Caco-2 (cell line): ENCODE results near the gene FBXL7. TPM values are rescaled to one million over a fixed set of nuclear protein-coding genes. Genes with fewer than 3 reads are reported as not detected.

Experiments
- BruUV-seq: library from RNA; stranded (reverse); fragments of 400-500 nt; replicated peaks from 2 replicates; lab custom pipeline; 2021; lab: Mats Ljungman, UMichigan
- CTCF ChIA-PET: fragments of 300-600 bp; sonication (Branson Sonifier 250); formaldehyde crosslinking; loops from one replicate; lab custom pipeline; 2022; ENCODE audit warnings: antibody characterized with exemption; lab: Charles Lee
- POLR2A ChIA-PET: fragments of 300-600 bp; sonication (Branson Sonifier 250); formaldehyde crosslinking; loops from one replicate; lab custom pipeline; 2022; ENCODE audit warnings: antibody characterized with exemption; lab: Charles Lee
- DNase-seq, 2 experiments: peaks; one replicate each; pipeline versions ENCODE4 v3.0.0 to v3.0.0-alpha.2; 2020 to 2022
- H3K27me3 ChIP-seq: replicated peaks from 2 replicates; pipeline ENCODE4 v1.6.0; 2011; ENCODE audit warnings: low read length; ENCODE audit not compliant: control insufficient read depth, insufficient read depth
- H3K36me3 ChIP-seq: 2 replicates; pipeline ENCODE4 v1.5.1; 2011; ENCODE audit warnings: low read length; ENCODE audit not compliant: control insufficient read depth, insufficient read depth
- H3K4me1 ChIP-seq: fragments of 250-450 bp; sonication (Bioruptor Pico); 2 replicates; pipeline ENCODE4 v1.5.1; 2020; ENCODE audit warnings: mild to moderate bottlenecking
- H3K4me3 ChIP-seq: 2 replicates; pipeline ENCODE4 v1.5.1; 2011; ENCODE audit warnings: low read depth, mild to moderate bottlenecking, control low read depth, low read length
- H3K9me3 ChIP-seq: fragments of 250-450 bp; sonication (Bioruptor Pico); 2 replicates; pipeline ENCODE4 v1.5.1; 2020; ENCODE audit warnings: mild to moderate bottlenecking, moderate library complexity
- H3K27ac Mint-ChIP-seq: one replicate; pipeline ENCODE4 v1.8.0; 2022; ENCODE audit warnings: mixed read lengths; ENCODE audit not compliant: unreplicated experiment
- H3K27me3 Mint-ChIP-seq: one replicate; pipeline ENCODE4 v1.8.0; 2022; ENCODE audit warnings: mixed read lengths; ENCODE audit not compliant: insufficient read depth, unreplicated experiment
- H3K36me3 Mint-ChIP-seq: one replicate; pipeline ENCODE4 v1.8.0; 2022; ENCODE audit warnings: mild to moderate bottlenecking, mixed read lengths; ENCODE audit not compliant: insufficient read depth, unreplicated experiment
- H3K4me1 Mint-ChIP-seq: one replicate; pipeline ENCODE4 v1.8.0; 2022; ENCODE audit warnings: low read depth, mixed read lengths; ENCODE audit not compliant: unreplicated experiment
- H3K4me3 Mint-ChIP-seq: one replicate; pipeline ENCODE4 v1.8.0; 2022; ENCODE audit warnings: mild to moderate bottlenecking, moderate library complexity, mixed read lengths; ENCODE audit not compliant: unreplicated experiment
- H3K9me3 Mint-ChIP-seq: one replicate; pipeline ENCODE4 v1.8.0; 2022; ENCODE audit warnings: mixed read lengths; ENCODE audit not compliant: unreplicated experiment
- intact Hi-C: fragments of 100-400 bp; cut with micrococcal nuclease; formaldehyde crosslinking; loops from one replicate; pipeline ENCODE4 v1.10.0; 2022; ENCODE audit not compliant: unreplicated experiment
- total RNA-seq: library from RNA; stranded (reverse); gene quantifications from 2 replicates; pipeline ENCODE4 v1.2.3, GENCODE V29; 2022
- TF ChIP-seq, protein P1 (sequence below), 2 experiments: fragments of 200-600 bp in 1 of 2; IDR thresholded peaks; 1 replicate in 1 of 2; 2 replicates in 1 of 2; pipeline versions ENCODE4 v1.5.1 to v1.8.0; 2011 to 2022; ENCODE audit warnings: antibody characterized with exemption in 1 of 2, control low read depth in 1 of 2, inconsistent platforms in 1 of 2, low read depth in 1 of 2, low read length in 1 of 2, mild to moderate bottlenecking in 1 of 2, moderate library complexity in 1 of 2; ENCODE audit not compliant: insufficient read depth in 1 of 2, severe bottlenecking in 1 of 2, unreplicated experiment in 1 of 2

Gene FBXL7
- total RNA-seq, 1 experiment from 2014 or later: not detected

DNA sequence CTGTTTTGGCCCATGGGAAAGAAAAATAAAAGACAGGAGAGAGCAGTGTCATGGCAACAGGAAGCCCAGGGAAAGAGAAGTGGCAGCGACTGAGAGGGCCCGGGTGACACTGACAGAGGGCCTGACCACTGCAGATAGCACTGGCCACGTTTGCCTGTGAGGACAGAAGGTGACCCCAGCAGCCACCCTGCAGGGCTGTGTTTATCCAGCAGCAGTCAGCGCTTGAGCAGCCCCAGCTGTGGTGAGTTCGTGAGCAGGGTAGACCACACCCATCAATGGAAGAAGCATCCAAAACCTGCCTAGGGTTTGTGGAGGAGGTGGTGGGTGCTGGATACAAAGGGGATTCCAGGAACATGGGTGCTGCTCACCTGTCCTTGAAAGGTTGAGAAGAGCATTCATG, 457.1 kb downstream of the FBXL7 start:
- no peak for DNase-seq
- Mint-ChIP-seq H3K4me1 (no peaks in the 10 kb centered on the region), H3K4me3 (no peak overlapping the region), H3K36me3 (no peaks in the 10 kb centered on the region), H3K9me3 (no peaks in the 10 kb centered on the region), H3K27me3 (no peaks in the 10 kb centered on the region), H3K27ac (no peak overlapping the region)
- TF ChIP-seq, protein P1, sequence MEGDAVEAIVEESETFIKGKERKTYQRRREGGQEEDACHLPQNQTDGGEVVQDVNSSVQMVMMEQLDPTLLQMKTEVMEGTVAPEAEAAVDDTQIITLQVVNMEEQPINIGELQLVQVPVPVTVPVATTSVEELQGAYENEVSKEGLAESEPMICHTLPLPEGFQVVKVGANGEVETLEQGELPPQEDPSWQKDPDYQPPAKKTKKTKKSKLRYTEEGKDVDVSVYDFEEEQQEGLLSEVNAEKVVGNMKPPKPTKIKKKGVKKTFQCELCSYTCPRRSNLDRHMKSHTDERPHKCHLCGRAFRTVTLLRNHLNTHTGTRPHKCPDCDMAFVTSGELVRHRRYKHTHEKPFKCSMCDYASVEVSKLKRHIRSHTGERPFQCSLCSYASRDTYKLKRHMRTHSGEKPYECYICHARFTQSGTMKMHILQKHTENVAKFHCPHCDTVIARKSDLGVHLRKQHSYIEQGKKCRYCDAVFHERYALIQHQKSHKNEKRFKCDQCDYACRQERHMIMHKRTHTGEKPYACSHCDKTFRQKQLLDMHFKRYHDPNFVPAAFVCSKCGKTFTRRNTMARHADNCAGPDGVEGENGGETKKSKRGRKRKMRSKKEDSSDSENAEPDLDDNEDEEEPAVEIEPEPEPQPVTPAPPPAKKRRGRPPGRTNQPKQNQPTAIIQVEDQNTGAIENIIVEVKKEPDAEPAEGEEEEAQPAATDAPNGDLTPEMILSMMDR (IDR thresholded peaks at IDR 0.05; ENCODE audit: insufficient read depth in 1 of 2, low read depth in 1 of 2, low read length in 1 of 2, severe bottlenecking in 1 of 2, unreplicated experiment in 1 of 2): no peak
- ChIA-PET POLR2A (no interaction called here), CTCF (no interaction called here)
- BruUV-seq: no TSS peak
- H3K4me1 ChIP-seq: no peaks in the 10 kb centered on the region
- no peak overlapping the region for H3K4me3 ChIP-seq
- H3K36me3 ChIP-seq: no peaks in the 10 kb centered on the region
- intact Hi-C loops: no loop called here
- no peaks in the 10 kb centered on the region for H3K9me3 ChIP-seq
- no peaks in the 10 kb centered on the region for H3K27me3 ChIP-seq

DNA sequence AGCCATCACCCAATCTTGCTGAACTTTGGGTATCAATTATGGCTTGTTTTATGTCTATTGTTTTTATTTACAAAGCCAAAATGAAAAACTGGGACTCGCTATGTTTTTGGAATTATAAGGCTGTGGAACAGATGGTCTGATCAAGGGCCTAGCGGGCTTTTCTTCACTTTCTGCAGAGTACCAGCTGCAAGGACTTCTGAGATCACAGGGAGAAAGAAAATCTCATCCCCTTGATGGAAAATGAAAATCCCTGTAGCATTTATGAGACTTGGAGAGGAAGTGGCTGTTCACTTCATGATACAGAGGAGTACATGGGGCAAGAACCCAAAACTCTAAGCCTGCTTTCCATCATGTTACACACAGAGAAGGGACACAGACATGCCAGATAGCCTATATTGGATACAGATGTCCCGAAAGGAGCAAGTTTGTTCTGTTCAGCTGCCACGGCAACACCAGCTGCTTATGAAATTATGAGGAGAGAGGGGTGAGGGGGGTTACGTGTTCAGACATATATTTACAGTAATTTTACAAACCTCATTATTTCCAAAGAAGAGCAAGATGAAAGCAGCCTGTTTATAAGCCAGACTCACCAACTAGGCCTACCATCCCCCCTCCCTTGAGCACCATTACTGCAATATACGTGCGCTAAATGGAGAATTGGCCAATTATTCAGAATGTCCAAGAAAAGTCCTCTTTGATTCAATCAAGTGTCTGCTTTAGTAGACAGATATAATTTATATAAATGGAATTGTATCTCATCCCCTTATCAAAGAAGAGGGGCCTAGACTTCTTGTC, 459.6 kb downstream of the FBXL7 start:
- H3K4me1 Mint-ChIP-seq: no peaks in the 10 kb centered on the region
- no peak for DNase-seq
- no peak overlapping the region for H3K27ac Mint-ChIP-seq
- no peaks in the 10 kb centered on the region for H3K4me1 ChIP-seq
- H3K27me3 Mint-ChIP-seq: no peaks in the 10 kb centered on the region
- TF ChIP-seq, protein P1 (IDR thresholded peaks at IDR 0.05; ENCODE audit: insufficient read depth in 1 of 2, low read depth in 1 of 2, low read length in 1 of 2, severe bottlenecking in 1 of 2, unreplicated experiment in 1 of 2): no peak
- BruUV-seq: no TSS peak
- H3K36me3 Mint-ChIP-seq: no peaks in the 10 kb centered on the region
- ChIA-PET POLR2A (no interaction called here), CTCF (no interaction called here)
- H3K9me3 Mint-ChIP-seq: no peaks in the 10 kb centered on the region
- no peaks in the 10 kb centered on the region for H3K36me3 ChIP-seq
- no peaks in the 10 kb centered on the region for H3K27me3 ChIP-seq
- H3K4me3 Mint-ChIP-seq: no peak overlapping the region
- H3K9me3 ChIP-seq: no peaks in the 10 kb centered on the region
- intact Hi-C loops: no loop called here
- H3K4me3 ChIP-seq: no peak overlapping the region

DNA sequence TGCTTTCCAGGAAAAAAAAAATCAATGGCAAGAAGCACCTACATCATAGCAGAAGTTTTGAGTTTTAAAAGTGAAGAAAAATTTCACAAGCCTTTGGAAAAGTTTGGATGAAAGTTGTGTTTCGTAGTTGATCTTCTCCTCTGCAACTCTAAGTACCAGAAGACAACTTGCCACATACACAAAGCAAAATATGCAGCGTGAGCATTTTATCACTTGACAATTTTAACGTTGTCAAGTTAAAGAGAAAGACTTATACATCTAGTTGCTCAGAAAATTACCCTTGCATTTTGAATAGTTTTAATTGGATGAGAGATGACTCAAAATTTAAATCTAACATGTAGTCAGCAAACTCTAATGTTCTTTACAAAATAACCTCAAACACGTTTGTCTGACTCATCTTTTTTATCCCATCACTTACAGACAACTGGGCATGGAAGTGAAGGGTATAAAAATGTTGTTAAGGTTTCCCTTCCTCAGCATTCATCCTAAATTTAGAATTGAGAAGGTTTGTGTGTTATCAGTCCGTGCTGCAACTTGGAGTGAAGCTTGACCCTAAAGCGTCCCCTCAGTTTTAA, 466.2 kb downstream of the FBXL7 start:
- no TSS peak for BruUV-seq
- TF ChIP-seq, protein P1 (IDR thresholded peaks at IDR 0.05; ENCODE audit: insufficient read depth in 1 of 2, low read depth in 1 of 2, low read length in 1 of 2, severe bottlenecking in 1 of 2, unreplicated experiment in 1 of 2): no peak
- no peaks in the 10 kb centered on the region for H3K27me3 ChIP-seq
- H3K36me3 ChIP-seq: no peaks in the 10 kb centered on the region
- DNase-seq: no peak
- Mint-ChIP-seq H3K36me3 (no peaks in the 10 kb centered on the region), H3K4me3 (no peak overlapping the region), H3K9me3 (no peaks in the 10 kb centered on the region), H3K4me1 (no peaks in the 10 kb centered on the region), H3K27me3 (peaks cover 3% of the 10 kb centered on the region), H3K27ac (no peak overlapping the region)
- CTCF ChIA-PET: no interaction called here
- no peaks in the 10 kb centered on the region for H3K4me1 ChIP-seq
- no peaks in the 10 kb centered on the region for H3K9me3 ChIP-seq
- intact Hi-C loops: no loop called here
- POLR2A ChIA-PET: no interaction called here
- H3K4me3 ChIP-seq: no peak overlapping the region
